ENCODE data around the gene RUSF1.

The RUSF1 gene

GRCh38 chr16:31470615-31471014 is 37.6 kb downstream of the RUSF1 start:
- Histone ChIP-seq H3K4me2 (ENCODE audit: low read depth, low read length, poor library complexity, severe bottlenecking) (no peak overlapping the region), H3K4me3 (ENCODE audit: insufficient read depth, low read length, poor library complexity, severe bottlenecking) (no peak overlapping the region), H3K9me2 (replicated peaks; ENCODE audit: insufficient read depth, low read length) (no peaks in the 10 kb centered on the region), H3K36me3 (ENCODE audit: low read length) (no peaks in the 10 kb centered on the region), H3K27me3 (ENCODE audit: low read length) (no peaks in the 10 kb centered on the region), H3K79me2 (ENCODE audit: insufficient read depth, low read length) (no peaks in the 10 kb centered on the region), H2AFZ (ENCODE audit: low read depth, low read length, severe bottlenecking) (no peak overlapping the region), H3K9ac (ENCODE audit: low read length) (no peak overlapping the region), H3K9me3 (ENCODE audit: insufficient read depth, low read length) (no peaks in the 10 kb centered on the region), H4K20me1 (ENCODE audit: low read depth, low read length) (no peaks in the 10 kb centered on the region), H3K27ac (ENCODE audit: low read depth, low read length) (no peak overlapping the region), H3F3A (ENCODE audit: insufficient read depth) (no peaks in the 10 kb centered on the region)
- TF ChIP-seq EZH2phosphoT487 (conservative IDR thresholded peaks at IDR 0.05; ENCODE audit: low read length): no peak
- TF ChIP-seq CTCF (IDR thresholded peaks at IDR 0.05; ENCODE audit: insufficient read depth, low read length, poor library complexity, severe bottlenecking): no peak

GRCh38 chr16:31467858-31468257 is 40.3 kb downstream of the RUSF1 start:
- H4K20me1 ChIP-seq (ENCODE audit: low read depth, low read length): no peaks in the 10 kb centered on the region
- H3K27me3 ChIP-seq (ENCODE audit: low read length): no peaks in the 10 kb centered on the region
- no peaks in the 10 kb centered on the region for H3K9me2 ChIP-seq (replicated peaks; ENCODE audit: insufficient read depth, low read length)
- no peak overlapping the region for H3K4me2 ChIP-seq (ENCODE audit: low read depth, low read length, poor library complexity, severe bottlenecking)
- H3K4me3 ChIP-seq (ENCODE audit: insufficient read depth, low read length, poor library complexity, severe bottlenecking): no peak overlapping the region
- no peak overlapping the region for H2AFZ ChIP-seq (ENCODE audit: low read depth, low read length, severe bottlenecking)
- no peak overlapping the region for H3K27ac ChIP-seq (ENCODE audit: low read depth, low read length)
- no peaks in the 10 kb centered on the region for H3K36me3 ChIP-seq (ENCODE audit: low read length)
- no peak for TF ChIP-seq EZH2phosphoT487 (conservative IDR thresholded peaks at IDR 0.05; ENCODE audit: low read length)
- no peak for TF ChIP-seq CTCF (IDR thresholded peaks at IDR 0.05; ENCODE audit: insufficient read depth, low read length, poor library complexity, severe bottlenecking)
- no peak overlapping the region for H3K9ac ChIP-seq (ENCODE audit: low read length)
- no peaks in the 10 kb centered on the region for H3F3A ChIP-seq (ENCODE audit: insufficient read depth)
- no peaks in the 10 kb centered on the region for H3K79me2 ChIP-seq (ENCODE audit: insufficient read depth, low read length)
- no peaks in the 10 kb centered on the region for H3K9me3 ChIP-seq (ENCODE audit: insufficient read depth, low read length)

- Histone ChIP-seq H3K9ac (ENCODE audit: low read length) (no peak overlapping the region), H3K4me2 (ENCODE audit: low read depth, low read length, poor library complexity, severe bottlenecking) (no peak overlapping the region), H3F3A (ENCODE audit: insufficient read depth) (no peaks in the 10 kb centered on the region), H3K27ac (ENCODE audit: low read depth, low read length) (no peak overlapping the region), H3K9me3 (ENCODE audit: insufficient read depth, low read length) (no peaks in the 10 kb centered on the region), H3K36me3 (ENCODE audit: low read length) (no peaks in the 10 kb centered on the region), H3K79me2 (ENCODE audit: insufficient read depth, low read length) (no peaks in the 10 kb centered on the region), H4K20me1 (ENCODE audit: low read depth, low read length) (no peaks in the 10 kb centered on the region), H3K27me3 (ENCODE audit: low read length) (no peaks in the 10 kb centered on the region), H3K4me3 (ENCODE audit: insufficient read depth, low read length, poor library complexity, severe bottlenecking) (no peak overlapping the region), H3K9me2 (replicated peaks; ENCODE audit: insufficient read depth, low read length) (no peaks in the 10 kb centered on the region), H2AFZ (ENCODE audit: low read depth, low read length, severe bottlenecking) (no peak overlapping the region)
- TF ChIP-seq CTCF (IDR thresholded peaks at IDR 0.05; ENCODE audit: insufficient read depth, low read length, poor library complexity, severe bottlenecking): no peak
- no peak for TF ChIP-seq EZH2phosphoT487 (conservative IDR thresholded peaks at IDR 0.05; ENCODE audit: low read length)
Measured at GRCh38 chr16:31467151-31467773, 40.9 kb downstream of the RUSF1 start.
